ENCODE data around the gene PIK3CG. TPM values are rescaled to one million over a fixed set of nuclear protein-coding genes. Genes with fewer than 3 reads are reported as not detected.

Gene PIK3CG
- total RNA-seq, 1 experiment from 2014 or later: 0.05 TPM

DNA sequence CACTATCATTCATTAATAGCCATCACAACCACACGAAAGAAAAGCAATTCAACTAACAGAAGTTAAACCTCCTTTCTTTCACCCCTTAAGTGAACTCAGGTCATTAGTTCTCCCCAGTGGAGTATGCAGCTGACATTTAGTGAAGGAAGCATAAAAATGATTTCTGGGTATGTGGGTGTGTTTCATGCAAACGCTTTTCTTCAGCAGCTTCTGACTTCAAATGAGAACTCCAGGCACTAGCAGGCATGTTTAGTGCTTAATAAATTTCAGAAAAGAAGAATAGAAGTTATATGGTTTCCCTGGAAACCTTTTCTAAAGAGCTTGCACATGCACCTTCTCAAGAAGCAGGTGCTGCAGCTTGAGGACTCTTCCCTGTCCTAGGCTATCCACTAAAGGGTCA lies 62.5 kb downstream of the PIK3CG start:
- Histone ChIP-seq H3K4me2 (ENCODE audit: low read length) (no peak overlapping the region), H3K9me3 (ENCODE audit: control insufficient read depth in 1 of 2, insufficient read depth in 1 of 2, low read depth in 1 of 2, low read length in 2 of 2) (no peaks in the 10 kb centered on the region), H3K79me2 (ENCODE audit: insufficient read depth, low read length) (no peaks in the 10 kb centered on the region), H2AFZ (ENCODE audit: low read depth, low read length, poor library complexity, severe bottlenecking) (no peak overlapping the region), H3K9ac (ENCODE audit: low read length) (no peak overlapping the region), H3K36me3 (ENCODE audit: control insufficient read depth in 1 of 2, insufficient read depth in 2 of 2, low read length in 2 of 2) (no peaks in the 10 kb centered on the region), H3K4me1 (ENCODE audit: control insufficient read depth in 1 of 2, insufficient read depth in 2 of 2, low read length in 2 of 2) (no peaks in the 10 kb centered on the region), H3K27me3 (ENCODE audit: insufficient read depth, low read length) (no peaks in the 10 kb centered on the region), H4K20me1 (ENCODE audit: insufficient read depth) (no peaks in the 10 kb centered on the region), H3K27ac (ENCODE audit: low read depth, low read length) (no peak overlapping the region), H3K9me2 (ENCODE audit: insufficient read depth) (no peaks in the 10 kb centered on the region), H3K4me3 (replicated peaks in 1 of 2; ENCODE audit: low read depth in 1 of 2, low read length in 2 of 2) (no peak overlapping the region)
- BruUV-seq (replicated peaks): no TSS peak
- TF ChIP-seq, protein P1, sequence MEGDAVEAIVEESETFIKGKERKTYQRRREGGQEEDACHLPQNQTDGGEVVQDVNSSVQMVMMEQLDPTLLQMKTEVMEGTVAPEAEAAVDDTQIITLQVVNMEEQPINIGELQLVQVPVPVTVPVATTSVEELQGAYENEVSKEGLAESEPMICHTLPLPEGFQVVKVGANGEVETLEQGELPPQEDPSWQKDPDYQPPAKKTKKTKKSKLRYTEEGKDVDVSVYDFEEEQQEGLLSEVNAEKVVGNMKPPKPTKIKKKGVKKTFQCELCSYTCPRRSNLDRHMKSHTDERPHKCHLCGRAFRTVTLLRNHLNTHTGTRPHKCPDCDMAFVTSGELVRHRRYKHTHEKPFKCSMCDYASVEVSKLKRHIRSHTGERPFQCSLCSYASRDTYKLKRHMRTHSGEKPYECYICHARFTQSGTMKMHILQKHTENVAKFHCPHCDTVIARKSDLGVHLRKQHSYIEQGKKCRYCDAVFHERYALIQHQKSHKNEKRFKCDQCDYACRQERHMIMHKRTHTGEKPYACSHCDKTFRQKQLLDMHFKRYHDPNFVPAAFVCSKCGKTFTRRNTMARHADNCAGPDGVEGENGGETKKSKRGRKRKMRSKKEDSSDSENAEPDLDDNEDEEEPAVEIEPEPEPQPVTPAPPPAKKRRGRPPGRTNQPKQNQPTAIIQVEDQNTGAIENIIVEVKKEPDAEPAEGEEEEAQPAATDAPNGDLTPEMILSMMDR (IDR thresholded peaks at IDR 0.05 in 2 of 3, conservative IDR thresholded peaks at IDR 0.05 in 1 of 3; ENCODE audit: borderline replicate concordance in 1 of 3, insufficient read depth in 1 of 3, low read depth in 2 of 3, low read length in 2 of 3): no peak
- no peak for TF ChIP-seq POLR2AphosphoS5 (IDR thresholded peaks at IDR 0.05; ENCODE audit: low read depth, low read length)
- TF ChIP-seq EGR1 (IDR thresholded peaks at IDR 0.05; ENCODE audit: low read depth): no peak
- TF ChIP-seq EZH2 (IDR thresholded peaks at IDR 0.05): no peak
- TF ChIP-seq, protein P2, sequence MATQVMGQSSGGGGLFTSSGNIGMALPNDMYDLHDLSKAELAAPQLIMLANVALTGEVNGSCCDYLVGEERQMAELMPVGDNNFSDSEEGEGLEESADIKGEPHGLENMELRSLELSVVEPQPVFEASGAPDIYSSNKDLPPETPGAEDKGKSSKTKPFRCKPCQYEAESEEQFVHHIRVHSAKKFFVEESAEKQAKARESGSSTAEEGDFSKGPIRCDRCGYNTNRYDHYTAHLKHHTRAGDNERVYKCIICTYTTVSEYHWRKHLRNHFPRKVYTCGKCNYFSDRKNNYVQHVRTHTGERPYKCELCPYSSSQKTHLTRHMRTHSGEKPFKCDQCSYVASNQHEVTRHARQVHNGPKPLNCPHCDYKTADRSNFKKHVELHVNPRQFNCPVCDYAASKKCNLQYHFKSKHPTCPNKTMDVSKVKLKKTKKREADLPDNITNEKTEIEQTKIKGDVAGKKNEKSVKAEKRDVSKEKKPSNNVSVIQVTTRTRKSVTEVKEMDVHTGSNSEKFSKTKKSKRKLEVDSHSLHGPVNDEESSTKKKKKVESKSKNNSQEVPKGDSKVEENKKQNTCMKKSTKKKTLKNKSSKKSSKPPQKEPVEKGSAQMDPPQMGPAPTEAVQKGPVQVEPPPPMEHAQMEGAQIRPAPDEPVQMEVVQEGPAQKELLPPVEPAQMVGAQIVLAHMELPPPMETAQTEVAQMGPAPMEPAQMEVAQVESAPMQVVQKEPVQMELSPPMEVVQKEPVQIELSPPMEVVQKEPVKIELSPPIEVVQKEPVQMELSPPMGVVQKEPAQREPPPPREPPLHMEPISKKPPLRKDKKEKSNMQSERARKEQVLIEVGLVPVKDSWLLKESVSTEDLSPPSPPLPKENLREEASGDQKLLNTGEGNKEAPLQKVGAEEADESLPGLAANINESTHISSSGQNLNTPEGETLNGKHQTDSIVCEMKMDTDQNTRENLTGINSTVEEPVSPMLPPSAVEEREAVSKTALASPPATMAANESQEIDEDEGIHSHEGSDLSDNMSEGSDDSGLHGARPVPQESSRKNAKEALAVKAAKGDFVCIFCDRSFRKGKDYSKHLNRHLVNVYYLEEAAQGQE (IDR thresholded peaks at IDR 0.05; ENCODE audit: low read depth): no peak
- TF ChIP-seq FOSL1 (IDR thresholded peaks at IDR 0.05; ENCODE audit: low read depth): no peak
- TF ChIP-seq EZH2phosphoT487 (IDR thresholded peaks at IDR 0.05; ENCODE audit: borderline replicate concordance): no peak
- TF ChIP-seq, protein P3, sequence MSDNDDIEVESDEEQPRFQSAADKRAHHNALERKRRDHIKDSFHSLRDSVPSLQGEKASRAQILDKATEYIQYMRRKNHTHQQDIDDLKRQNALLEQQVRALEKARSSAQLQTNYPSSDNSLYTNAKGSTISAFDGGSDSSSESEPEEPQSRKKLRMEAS (IDR thresholded peaks at IDR 0.05): no peak
- no peak for TF ChIP-seq YY1 (IDR thresholded peaks at IDR 0.05; ENCODE audit: extremely low read depth, insufficient replicate concordance, low read depth, low read length)
- TF ChIP-seq POLR2A (IDR thresholded peaks at IDR 0.05; ENCODE audit: borderline replicate concordance, extremely low read depth, insufficient read depth, insufficient read length): no peak
- no peak for TF ChIP-seq JUND (IDR thresholded peaks at IDR 0.05)
- TF ChIP-seq, protein P4, sequence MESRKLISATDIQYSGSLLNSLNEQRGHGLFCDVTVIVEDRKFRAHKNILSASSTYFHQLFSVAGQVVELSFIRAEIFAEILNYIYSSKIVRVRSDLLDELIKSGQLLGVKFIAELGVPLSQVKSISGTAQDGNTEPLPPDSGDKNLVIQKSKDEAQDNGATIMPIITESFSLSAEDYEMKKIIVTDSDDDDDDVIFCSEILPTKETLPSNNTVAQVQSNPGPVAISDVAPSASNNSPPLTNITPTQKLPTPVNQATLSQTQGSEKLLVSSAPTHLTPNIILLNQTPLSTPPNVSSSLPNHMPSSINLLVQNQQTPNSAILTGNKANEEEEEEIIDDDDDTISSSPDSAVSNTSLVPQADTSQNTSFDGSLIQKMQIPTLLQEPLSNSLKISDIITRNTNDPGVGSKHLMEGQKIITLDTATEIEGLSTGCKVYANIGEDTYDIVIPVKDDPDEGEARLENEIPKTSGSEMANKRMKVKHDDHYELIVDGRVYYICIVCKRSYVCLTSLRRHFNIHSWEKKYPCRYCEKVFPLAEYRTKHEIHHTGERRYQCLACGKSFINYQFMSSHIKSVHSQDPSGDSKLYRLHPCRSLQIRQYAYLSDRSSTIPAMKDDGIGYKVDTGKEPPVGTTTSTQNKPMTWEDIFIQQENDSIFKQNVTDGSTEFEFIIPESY (IDR thresholded peaks at IDR 0.05; ENCODE audit: extremely low read depth, insufficient replicate concordance, low read length): no peak
- TF ChIP-seq SRF (IDR thresholded peaks at IDR 0.05; ENCODE audit: low read depth): no peak
- TF ChIP-seq SIN3A (IDR thresholded peaks at IDR 0.05; ENCODE audit: low read depth): no peak
- TF ChIP-seq ELF1 (IDR thresholded peaks at IDR 0.05; ENCODE audit: borderline replicate concordance, low read depth): no peak
- TF ChIP-seq RAD21 (IDR thresholded peaks at IDR 0.05; ENCODE audit: low read depth): no peak
- no peak for TF ChIP-seq CEBPB (IDR thresholded peaks at IDR 0.05; ENCODE audit: low read depth)
- TF ChIP-seq TCF7L2 (IDR thresholded peaks at IDR 0.05; ENCODE audit: borderline replicate concordance, extremely low read depth, insufficient read depth, insufficient read length): no peak
- TF ChIP-seq ZFX (IDR thresholded peaks at IDR 0.05): no peak
- no peak for TF ChIP-seq SP1 (IDR thresholded peaks at IDR 0.05; ENCODE audit: low read depth)
- ATAC-seq (no peak), DNase-seq (ENCODE audit: low read depth, low spot score) (no peak)
- ChIA-PET RAD21 (ENCODE audit: low non-redundant PET in 1 of 2, low total read pairs in 2 of 2, uncharacterized antibody in 2 of 2, unreplicated experiment in 2 of 2) (no interaction called here), POLR2A (no interaction called here), CTCF (no interaction called here)
- intact Hi-C loops (cut with micrococcal nuclease): no loop called here

Data from HCT116 (cell line).